CD1c-positive myeloid dendritic cell (primary cell): ENCODE results near the gene SHC4.
A peak's percentile ranks its signal among the peaks of the same experiment; 100 is the strongest.

Source experiments
- DNase-seq: peaks from one replicate; pipeline ENCODE4 v3.0.0-alpha.2; 2016; ENCODE audit errors: extremely low spot score

The SHC4 gene

GRCh38 chr15:48850648-48851047 is 113.1 kb downstream of the SHC4 start:
- DNase-seq = no peak

- DNase-seq = no peak
These were observed 118.6 kb downstream of the SHC4 start for GRCh38 chr15:48845123-48845522.

GRCh38 chr15:48842501-48842900 is 121.2 kb downstream of the SHC4 start:
- no peak for DNase-seq

GRCh38 chr15:48834756-48835155 is 129.0 kb downstream of the SHC4 start:
- no peak for DNase-seq

GRCh38 chr15:48833526-48834239 is 130.0 kb downstream of the SHC4 start:
- no peak for DNase-seq

GRCh38 chr15:48832648-48833047 is 131.1 kb downstream of the SHC4 start:
- DNase-seq = no peak

GRCh38 chr15:48828906-48829305 is 134.8 kb downstream of the SHC4 start:
- DNase-seq = no peak

GRCh38 chr15:48828471-48828870 is 135.2 kb downstream of the SHC4 start:
- no peak for DNase-seq

- DNase-seq = no peak
These were observed 138.6 kb downstream of the SHC4 start for GRCh38 chr15:48825075-48825474.

- no peak for DNase-seq
These were observed 140.0 kb downstream of the SHC4 start for GRCh38 chr15:48823706-48824105.

- no peak for DNase-seq
These were observed 140.5 kb downstream of the SHC4 start for GRCh38 chr15:48823237-48823636.

GRCh38 chr15:48814286-48814685 is 149.4 kb downstream of the SHC4 start:
- DNase-seq = no peak

- no peak for DNase-seq
These were observed 152.3 kb downstream of the SHC4 start for GRCh38 chr15:48811325-48811958.

GRCh38 chr15:48810414-48811324 is 153.1 kb downstream of the SHC4 start, which contains the start of gene CEP152:
Gene CEP152 (minus strand): TSS chr15:48811069. CDS start chr15:48805649, 5,420 bp downstream.
- peak; percentile 99 for DNase-seq

- no peak for DNase-seq
These were observed 157.6 kb downstream of the SHC4 start for GRCh38 chr15:48806151-48806550.

- no peak for DNase-seq
These were observed 158.1 kb downstream of the SHC4 start for GRCh38 chr15:48805591-48805990.

- no peak for DNase-seq
These were observed 159.8 kb downstream of the SHC4 start for GRCh38 chr15:48803877-48804276.

- no peak for DNase-seq
These were observed 160.9 kb downstream of the SHC4 start for GRCh38 chr15:48802867-48803266.

GRCh38 chr15:48802257-48802656 is 161.5 kb downstream of the SHC4 start:
- DNase-seq = no peak

- peak; percentile 60 for DNase-seq
These were observed 162.8 kb downstream of the SHC4 start for GRCh38 chr15:48800811-48801455.

GRCh38 chr15:48800245-48800644 is 163.5 kb downstream of the SHC4 start:
- DNase-seq = no peak

- no peak for DNase-seq
These were observed 165.4 kb downstream of the SHC4 start for GRCh38 chr15:48798319-48798718.
